HFFc6 (cell line): Measurements from ENCODE around the gene EGLN2. TPM values are rescaled to one million over a fixed set of nuclear protein-coding genes. Genes with fewer than 3 reads are reported as not detected.
"Not testable (repeated sequence)": the region's sequence is repeated elsewhere in the genome, so short reads cannot be mapped to it uniquely, and the experiment has no call there.

ENCODE experiments used
- DNase-seq: peaks from one replicate; pipeline ENCODE4 v3.0.0-alpha.2; 2018
- H3K27ac Mint-ChIP-seq: 2 replicates; pipeline ENCODE4 v1.8.0; 2020; ENCODE audit warnings: mild to moderate bottlenecking, mixed read lengths
- H3K27me3 Mint-ChIP-seq: 2 replicates; pipeline ENCODE4 v1.8.0; 2021; ENCODE audit warnings: mild to moderate bottlenecking, moderate library complexity, mixed read lengths; ENCODE audit not compliant: insufficient read depth
- H3K36me3 Mint-ChIP-seq: 2 replicates; pipeline ENCODE4 v1.8.0; 2021; ENCODE audit warnings: low read depth, mixed read lengths
- H3K4me1 Mint-ChIP-seq: 2 replicates; pipeline ENCODE4 v1.8.0; 2020; ENCODE audit warnings: low read depth, mixed read lengths
- H3K4me3 Mint-ChIP-seq: 2 replicates; pipeline ENCODE4 v1.8.0; 2020; ENCODE audit warnings: mild to moderate bottlenecking, moderate library complexity, mixed read lengths
- H3K9me3 Mint-ChIP-seq: 2 replicates; pipeline ENCODE4 v1.8.0; 2020; ENCODE audit warnings: mild to moderate bottlenecking, mixed read lengths
- CTCF ChIP-seq: fragments of 200-600 bp; sonication (generic); IDR thresholded peaks from 2 replicates; pipeline ENCODE4 v1.5.0; 2021; ENCODE audit warnings: antibody characterized with exemption, mild to moderate bottlenecking
- total RNA-seq, 6 experiments: library from RNA; stranded (reverse); fragmentation: NEBNext Ultra II Directional; extraction: Animal tissue kit (Norgen Biotek cat#: 25700); gene quantifications; 2 replicates in 1 of 6; 3 replicates in 5 of 6; pipeline ENCODE4 v1.2.3, GENCODE V29; 2021

EGLN2 gene
- total RNA-seq, 6 experiments from 2014 or later: 56.0 to 72.0 (median 60.1) TPM

- H3K27me3 Mint-ChIP-seq: peaks cover 3% of the 10 kb centered on the region; the same call in 1 of the 2 replicates
- H3K36me3 Mint-ChIP-seq: no peaks in the 10 kb centered on the region
- peak; percentile 99 for DNase-seq
- peak within 1 kb of the TSS; percentile 91 for H3K4me3 Mint-ChIP-seq
- peak within 1 kb of the TSS; percentile 91 for H3K27ac Mint-ChIP-seq
- no peaks in the 10 kb centered on the region for H3K9me3 Mint-ChIP-seq
- peaks cover 21% of the 10 kb centered on the region for H3K4me1 Mint-ChIP-seq
- TF ChIP-seq CTCF: peak; percentile 17; the same call in 1 of the 2 replicates
Measured at GRCh38 chr19:40777937-40778705, 20.9 kb upstream of the EGLN2 start, which contains the start of gene RAB4B. Gene RAB4B, plus strand, starts transcription at chr19:40778247. Its CDS starts 129 bp downstream, at chr19:40778376.

GRCh38 chr19:40778706-40779284 lies 20.2 kb upstream of the EGLN2 start:
- H3K27ac Mint-ChIP-seq: peak overlapping the region; percentile 91
- peaks cover 3% of the 10 kb centered on the region; the same call in 1 of the 2 replicates for H3K27me3 Mint-ChIP-seq
- H3K4me1 Mint-ChIP-seq: peaks cover 21% of the 10 kb centered on the region
- DNase-seq: no peak
- H3K4me3 Mint-ChIP-seq: peak overlapping the region; percentile 91
- H3K9me3 Mint-ChIP-seq: no peaks in the 10 kb centered on the region
- no peaks in the 10 kb centered on the region for H3K36me3 Mint-ChIP-seq
- no peak for TF ChIP-seq CTCF

GRCh38 chr19:40780582-40780981 lies 18.4 kb upstream of the EGLN2 start:
- H3K4me1 Mint-ChIP-seq: peaks cover 21% of the 10 kb centered on the region
- no peak overlapping the region for H3K27ac Mint-ChIP-seq
- H3K27me3 Mint-ChIP-seq: peaks cover 3% of the 10 kb centered on the region; the same call in 1 of the 2 replicates
- no peak for TF ChIP-seq CTCF
- no peak for DNase-seq
- no peaks in the 10 kb centered on the region for H3K36me3 Mint-ChIP-seq
- H3K4me3 Mint-ChIP-seq: no peak overlapping the region
- no peaks in the 10 kb centered on the region for H3K9me3 Mint-ChIP-seq

- Mint-ChIP-seq H3K9me3 (no peaks in the 10 kb centered on the region), H3K4me1 (peaks cover 21% of the 10 kb centered on the region), H3K27me3 (peaks cover 3% of the 10 kb centered on the region; the same call in 1 of the 2 replicates), H3K36me3 (no peaks in the 10 kb centered on the region), H3K4me3 (no peak overlapping the region), H3K27ac (no peak overlapping the region)
- TF ChIP-seq CTCF: no peak
- DNase-seq: no peak
Measured at GRCh38 chr19:40781140-40781539, 17.9 kb upstream of the EGLN2 start.

GRCh38 chr19:40783711-40784110 lies 15.3 kb upstream of the EGLN2 start:
- no peaks in the 10 kb centered on the region; the same call in none of the 2 replicates for H3K27me3 Mint-ChIP-seq
- DNase-seq: no peak
- no peaks in the 10 kb centered on the region for H3K36me3 Mint-ChIP-seq
- no peaks in the 10 kb centered on the region for H3K9me3 Mint-ChIP-seq
- no peak for TF ChIP-seq CTCF
- no peak overlapping the region for H3K4me3 Mint-ChIP-seq
- peaks cover 10% of the 10 kb centered on the region for H3K4me1 Mint-ChIP-seq
- H3K27ac Mint-ChIP-seq: no peak overlapping the region

- not testable (repeated sequence) for H3K4me1 Mint-ChIP-seq, DNase-seq, H3K4me3 Mint-ChIP-seq, H3K36me3 Mint-ChIP-seq, H3K27me3 Mint-ChIP-seq, H3K9me3 Mint-ChIP-seq, H3K27ac Mint-ChIP-seq
Measured at GRCh38 chr19:40784146-40784545, 14.8 kb upstream of the EGLN2 start.
